RPMI8226 (cell line): Measurements from ENCODE around the gene IGFALS.

Experiments used
- DNase-seq: peaks from one replicate; pipeline ENCODE4 v3.0.0-alpha.2; 2015

Gene IGFALS

DNA sequence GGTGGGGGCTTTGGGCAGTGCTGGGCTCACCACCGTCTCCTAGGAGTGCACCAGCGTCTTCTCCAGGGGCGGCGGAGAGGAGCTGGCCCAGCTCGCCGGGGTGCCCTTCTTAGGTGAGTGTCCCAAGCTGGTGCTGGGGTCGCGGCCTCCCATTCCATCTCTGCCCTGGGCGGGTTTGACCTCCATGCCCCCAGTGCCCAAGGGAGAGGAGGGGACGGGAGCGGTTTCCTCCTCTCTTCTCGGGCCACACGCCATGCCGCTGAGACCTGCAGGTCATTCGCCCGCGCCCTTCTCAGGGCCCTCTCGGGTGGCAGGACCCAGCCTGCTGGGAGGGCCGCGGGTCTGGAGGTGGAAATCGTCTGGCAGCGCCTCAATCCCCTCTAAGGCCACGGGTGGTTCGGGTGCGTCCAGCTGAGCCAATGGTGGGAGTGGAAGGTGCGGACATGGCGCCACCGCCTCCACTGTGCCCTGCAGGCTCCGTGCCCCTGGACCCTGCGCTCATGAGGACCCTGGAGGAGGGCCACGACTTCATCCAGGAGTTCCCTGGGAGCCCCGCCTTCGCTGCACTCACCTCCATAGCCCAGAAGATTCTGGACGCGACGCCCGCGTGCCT lies 5.3 kb downstream of the IGFALS start:
- no peak for DNase-seq

DNA sequence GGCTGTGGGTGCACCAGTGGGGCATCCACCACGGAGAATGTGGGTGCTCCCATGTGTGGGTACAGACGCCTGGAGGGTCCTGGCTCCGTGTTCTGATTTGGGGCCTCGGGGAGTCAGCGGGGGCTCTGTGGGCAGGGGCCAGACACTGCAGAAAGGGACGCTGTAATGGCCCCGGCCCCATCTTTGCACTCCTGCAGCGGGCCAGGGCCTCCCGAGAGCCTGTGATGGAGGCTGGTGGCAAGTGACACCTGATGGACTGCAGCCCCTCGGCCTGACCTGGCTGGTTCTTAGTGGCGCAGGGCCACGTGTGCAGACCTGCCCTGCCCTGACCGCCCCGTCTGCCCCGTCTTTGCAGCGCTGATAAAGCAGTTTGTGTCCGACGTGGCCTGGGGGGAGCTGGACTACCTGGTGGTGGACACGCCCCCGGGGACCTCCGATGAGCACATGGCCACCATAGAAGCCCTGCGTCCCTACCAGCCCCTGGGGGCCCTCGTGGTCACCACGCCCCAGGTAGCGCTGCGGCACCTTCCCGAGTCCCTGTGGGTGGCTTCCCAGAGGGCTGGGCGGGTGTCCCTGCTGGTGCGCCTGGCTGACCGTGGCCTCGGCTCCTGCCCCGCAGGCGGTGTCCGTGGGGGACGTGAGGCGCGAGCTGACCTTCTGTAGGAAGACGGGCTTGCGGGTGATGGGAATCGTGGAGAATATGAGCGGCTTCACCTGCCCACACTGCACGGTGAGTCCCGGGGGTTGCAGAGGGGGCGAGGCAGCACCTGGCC lies 6.0 kb downstream of the IGFALS start:
- no peak for DNase-seq

DNA sequence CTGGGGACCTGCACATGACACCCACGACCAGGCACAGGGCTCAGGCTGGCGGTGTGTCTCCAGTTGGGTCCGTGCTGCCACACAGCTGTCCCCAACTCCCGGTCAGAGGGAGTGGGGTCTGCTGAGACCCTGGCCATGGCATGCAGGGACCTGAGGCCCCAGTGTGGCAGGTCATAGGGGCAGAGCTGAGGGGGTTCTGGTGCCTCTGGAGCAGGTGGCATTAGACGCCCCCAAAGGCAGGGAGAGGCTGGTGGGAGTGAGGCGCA lies 6.5 kb downstream of the IGFALS start:
- DNase-seq, result no peak

DNA sequence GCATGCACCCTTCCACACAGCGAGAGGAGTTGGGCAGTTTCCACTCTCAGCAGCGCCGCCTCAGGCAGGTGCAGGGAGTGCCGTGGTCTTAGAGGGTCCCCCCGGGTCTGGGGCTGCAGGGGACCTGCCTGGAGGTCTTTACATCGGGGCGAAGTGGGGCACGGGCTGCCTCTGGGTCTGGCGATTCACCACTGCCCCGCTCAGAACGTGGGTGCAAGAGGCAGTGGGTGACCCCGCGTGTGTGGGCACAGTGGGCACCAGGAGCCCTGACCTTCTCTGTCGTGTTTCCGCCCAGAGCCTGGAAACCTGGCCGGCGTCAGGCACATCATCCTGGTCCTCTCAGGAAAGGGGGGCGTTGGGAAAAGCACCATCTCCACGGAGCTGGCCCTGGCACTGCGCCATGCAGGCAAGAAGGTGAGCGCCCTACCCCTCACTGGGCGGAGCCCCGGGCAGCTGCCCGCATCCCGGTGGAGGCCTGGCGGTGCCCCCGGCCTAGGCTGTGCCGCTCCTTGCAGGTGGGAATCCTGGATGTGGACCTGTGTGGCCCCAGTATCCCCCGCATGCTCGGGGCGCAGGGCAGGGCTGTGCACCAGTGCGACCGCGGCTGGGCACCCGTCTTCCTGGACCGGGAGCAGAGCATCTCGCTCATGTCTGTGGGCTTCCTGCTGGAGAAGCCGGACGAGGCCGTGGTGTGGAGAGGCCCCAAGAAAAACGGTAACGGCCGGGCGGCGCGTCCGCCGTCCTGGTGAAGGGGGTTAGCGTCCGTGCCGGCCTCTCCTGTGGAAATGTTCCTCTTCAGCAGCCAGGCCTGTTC lies 7.1 kb downstream of the IGFALS start:
- no peak for DNase-seq

DNA sequence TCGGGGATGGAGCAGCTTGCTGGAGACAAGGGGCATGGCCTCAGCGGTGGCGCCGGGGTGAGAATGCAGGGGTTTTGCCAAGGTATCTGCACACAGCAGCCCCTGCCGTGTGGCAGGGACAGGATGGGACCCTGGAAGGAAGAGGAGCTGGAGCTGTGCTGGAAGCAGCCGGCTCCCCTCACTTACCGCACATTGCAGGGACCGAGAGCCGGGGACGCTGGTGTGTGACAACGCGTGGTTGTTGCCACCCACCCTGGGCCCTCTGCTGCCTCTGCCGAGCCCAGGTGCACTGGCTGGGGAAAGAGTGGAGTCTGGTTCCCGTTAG lies 7.7 kb downstream of the IGFALS start:
- no peak for DNase-seq

DNA sequence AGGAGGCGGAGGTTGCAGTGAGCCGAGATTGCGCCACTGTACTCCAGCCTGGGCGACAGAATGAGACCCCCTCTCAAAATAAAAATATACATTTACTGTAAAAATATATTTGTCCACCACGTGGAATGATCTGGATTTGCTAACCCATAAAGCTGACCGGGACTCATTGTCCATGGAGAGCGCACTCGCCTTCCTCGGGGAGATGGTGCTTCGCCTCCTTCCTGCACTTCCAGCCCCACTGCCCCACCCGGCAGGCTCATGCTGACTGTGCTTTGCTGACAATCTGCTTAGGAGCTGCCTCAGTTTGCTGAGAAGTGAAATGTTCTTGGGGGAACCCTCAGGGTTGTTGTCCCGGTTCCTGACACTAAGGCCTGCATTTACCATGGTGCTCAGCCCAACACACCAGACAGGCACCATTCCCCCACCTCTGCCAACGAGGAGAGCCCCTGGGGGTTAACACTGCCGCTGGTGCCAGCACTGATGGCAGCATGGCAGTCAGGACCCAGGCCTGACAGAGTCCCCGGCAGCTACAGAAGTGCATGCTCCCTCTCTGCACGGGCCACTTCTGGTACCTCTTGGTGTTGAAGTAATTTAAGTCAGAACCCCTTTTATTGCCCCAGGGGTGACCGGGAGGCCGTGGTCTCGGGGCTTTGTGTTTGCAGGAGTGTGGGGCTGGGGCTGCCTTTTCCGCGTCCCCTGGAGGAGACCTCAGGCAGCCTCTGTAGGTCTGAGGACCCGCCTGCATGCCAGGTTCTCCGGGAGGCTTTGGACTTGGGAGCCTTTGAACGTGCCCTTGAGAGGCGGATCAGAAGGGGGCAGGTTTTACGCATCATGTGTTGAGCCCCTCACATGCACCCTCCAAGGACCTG lies 8.3 kb downstream of the IGFALS start:
- no peak for DNase-seq

DNA sequence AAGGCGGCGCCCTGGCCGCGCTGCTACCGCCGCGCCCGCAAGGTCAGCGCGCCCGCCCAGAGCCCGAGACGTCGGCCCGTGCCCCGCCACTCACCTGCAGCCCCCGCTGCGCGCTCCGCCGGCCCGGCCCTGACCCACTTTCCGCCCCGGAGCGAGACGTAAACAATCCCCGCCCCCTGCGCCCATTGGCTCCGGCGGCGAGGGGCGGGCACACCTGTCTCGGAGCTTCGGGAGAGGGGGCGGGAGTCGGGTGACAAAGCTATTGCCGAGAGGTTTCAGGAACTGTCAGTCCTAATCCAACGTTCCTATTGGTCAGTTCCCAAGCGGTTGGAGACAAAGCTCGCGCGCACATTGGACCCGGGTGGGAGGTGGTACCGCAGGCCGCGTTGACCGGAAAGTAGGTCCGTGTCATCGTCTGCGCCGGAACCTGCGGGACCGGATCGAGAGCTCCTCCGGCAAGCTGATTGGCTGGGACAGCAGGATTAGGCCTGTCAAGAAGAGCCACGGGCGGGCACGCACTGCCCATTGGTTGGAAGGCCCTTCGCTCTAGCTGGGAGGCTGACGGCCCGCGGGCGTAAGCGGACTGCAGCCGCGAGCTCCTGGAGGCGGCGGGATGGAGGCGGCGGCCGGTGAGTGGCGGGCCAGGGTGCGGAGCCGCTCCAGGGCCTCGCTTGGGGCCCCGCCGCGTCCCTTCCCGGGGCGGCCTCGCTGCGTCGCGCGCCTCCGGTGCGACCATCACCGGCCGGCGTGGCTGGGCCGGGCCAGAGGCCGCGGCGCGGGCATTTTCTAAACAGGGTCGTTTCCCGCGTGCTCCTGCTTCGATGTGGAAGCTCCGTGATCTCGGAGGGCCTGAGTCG lies 10.9 kb downstream of the IGFALS start, which contains the start of the genes NUBP2 and SPSB3:
TSS of gene NUBP2 (plus strand) at position 553 of the 857 bp plus-strand sequence. CDS start at position 614, 61 bp downstream.
TSS of gene SPSB3 (minus strand) at position 164 of the 857 bp plus-strand sequence. CDS start 1,088 bp downstream, outside the sequence.
- peak; percentile 100 for DNase-seq

DNA sequence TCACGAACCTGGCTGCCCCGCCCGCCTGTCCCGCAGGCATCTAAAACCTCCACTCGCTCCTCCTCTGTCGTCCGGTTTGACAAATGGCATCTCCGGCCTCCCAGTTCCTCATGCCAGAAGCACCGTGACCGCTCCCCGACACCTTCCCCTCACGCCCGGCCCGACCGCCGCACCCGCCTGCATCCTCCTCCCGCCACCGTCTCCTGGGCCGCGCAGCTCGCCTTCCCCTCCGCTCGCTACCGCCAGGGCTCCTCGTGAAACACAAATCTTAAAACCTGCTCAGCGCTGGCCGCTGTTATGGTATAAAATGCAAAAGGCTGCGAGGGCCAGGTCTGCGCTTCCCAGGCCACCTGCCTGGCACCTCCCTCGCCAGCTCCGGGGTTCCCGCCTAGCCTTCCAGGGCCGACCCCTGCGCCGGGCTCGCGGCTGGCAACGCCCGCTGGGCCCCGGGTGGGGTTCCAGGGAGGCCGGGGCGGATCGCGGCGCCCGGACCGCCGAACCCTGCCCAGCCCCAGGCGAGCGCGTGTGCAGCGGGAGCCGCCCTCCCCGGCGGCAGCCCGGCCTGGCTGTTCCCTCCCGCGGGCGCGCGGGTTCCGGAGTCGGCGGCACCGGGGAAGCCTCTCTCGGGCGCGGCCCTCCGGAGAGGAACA lies 11.6 kb downstream of the IGFALS start:
- DNase-seq, result peak; percentile 53

DNA sequence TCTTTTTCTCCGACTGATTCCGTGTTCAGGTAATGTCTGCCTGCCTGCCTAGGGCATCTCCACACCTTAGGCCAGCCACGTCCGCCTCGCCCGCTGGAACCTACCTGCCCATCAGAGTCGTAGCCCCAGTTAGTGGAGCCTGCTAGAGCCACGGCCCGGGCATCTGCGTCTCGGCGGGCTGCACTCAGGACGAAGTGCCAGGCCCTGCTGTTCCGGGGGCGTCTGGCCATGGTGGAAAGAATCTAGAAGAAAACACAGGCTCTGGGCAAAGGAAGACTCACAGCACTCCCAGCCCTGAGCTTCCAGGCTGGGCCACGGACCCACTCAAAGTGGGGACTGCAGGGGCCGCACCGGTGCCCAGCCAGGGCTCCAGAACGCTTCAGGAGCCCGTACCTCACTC lies 12.3 kb downstream of the IGFALS start:
- DNase-seq, result no peak

DNA sequence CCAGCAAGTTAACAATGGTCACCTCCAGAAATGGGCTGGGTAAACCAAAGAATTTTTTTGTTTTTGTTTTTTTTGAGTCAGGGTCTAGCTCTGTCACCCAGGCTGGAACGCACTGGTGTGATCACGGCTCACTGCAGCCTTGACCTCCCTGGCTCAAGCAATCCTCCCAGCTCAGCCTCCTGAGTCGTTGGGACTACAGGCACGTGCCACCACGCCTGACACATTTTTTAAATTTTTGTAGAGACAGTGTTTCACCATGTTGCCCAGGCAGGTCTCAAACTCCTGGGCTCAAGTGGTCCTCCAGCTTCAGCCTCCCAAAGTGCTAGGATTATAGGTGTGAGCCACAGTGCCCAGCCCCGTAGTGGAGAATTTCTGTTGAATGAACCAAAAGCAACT lies 12.8 kb downstream of the IGFALS start:
- no peak for DNase-seq

DNA sequence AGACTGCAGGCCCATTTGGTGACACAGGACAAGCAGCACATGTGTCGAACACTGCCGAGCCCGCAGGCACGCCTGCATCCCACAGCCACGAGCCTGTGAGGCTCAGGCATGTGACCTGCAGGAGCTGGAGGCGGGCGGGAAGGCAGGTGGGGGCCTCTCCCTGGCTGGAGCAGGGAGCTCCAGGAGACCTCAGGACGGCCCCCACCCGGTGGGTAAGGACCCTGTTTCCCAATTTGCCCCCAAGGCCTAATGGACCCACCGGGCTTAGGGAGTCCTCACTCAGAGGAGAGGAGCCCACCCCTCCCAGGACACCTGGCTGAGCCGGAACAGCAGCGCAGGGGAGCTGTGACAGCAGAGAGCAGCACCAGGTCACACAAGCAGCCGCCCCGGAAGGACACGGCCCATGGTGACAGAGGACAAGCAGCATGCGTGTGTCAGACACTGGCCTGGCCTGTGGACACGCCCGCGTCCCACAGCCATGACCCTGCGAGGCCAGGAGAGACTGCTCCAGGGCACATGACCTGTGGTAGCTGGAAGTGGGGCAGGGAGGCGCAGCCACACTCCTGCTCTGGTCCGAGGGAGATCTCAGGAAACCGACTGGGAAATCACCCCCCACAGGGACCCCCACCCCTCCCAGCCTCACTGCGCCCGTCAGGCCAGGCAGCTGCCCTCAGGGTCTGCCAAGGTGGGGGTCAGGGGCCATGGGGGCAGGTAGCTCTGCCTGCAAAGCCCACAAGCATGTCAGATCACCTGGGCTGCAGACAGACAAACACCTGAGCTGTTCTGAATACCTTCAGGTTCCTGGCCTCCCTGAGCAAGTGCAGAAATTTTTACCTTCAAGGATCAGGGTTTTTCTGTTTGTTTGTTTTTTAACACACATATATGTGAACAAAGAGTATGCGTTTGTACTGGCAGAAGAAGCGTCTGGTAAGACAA lies 13.5 kb downstream of the IGFALS start:
- DNase-seq, result no peak

DNA sequence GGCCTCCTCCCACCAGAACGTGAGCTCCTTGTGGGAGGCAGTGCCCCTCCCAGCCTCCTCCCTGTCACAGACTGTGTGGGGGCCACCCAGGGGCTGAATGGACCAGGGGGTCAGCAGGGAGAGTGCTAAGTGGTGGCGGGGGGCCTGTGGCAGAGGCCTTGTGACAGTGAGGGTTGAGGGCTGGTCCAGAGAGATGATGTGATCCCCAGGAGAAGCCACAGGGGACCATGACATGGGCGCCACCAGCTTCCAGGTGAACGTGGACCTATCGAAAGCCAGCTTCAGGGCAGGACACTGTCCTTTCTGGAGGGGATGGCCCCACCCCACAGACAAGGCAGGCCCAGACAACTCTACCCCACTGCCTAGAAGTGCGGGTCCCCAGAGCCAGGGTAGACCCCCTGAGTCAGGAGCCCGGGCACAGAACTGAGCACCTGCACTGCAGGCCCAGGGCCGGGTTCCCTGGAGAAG lies 14.2 kb downstream of the IGFALS start:
- DNase-seq, result no peak

DNA sequence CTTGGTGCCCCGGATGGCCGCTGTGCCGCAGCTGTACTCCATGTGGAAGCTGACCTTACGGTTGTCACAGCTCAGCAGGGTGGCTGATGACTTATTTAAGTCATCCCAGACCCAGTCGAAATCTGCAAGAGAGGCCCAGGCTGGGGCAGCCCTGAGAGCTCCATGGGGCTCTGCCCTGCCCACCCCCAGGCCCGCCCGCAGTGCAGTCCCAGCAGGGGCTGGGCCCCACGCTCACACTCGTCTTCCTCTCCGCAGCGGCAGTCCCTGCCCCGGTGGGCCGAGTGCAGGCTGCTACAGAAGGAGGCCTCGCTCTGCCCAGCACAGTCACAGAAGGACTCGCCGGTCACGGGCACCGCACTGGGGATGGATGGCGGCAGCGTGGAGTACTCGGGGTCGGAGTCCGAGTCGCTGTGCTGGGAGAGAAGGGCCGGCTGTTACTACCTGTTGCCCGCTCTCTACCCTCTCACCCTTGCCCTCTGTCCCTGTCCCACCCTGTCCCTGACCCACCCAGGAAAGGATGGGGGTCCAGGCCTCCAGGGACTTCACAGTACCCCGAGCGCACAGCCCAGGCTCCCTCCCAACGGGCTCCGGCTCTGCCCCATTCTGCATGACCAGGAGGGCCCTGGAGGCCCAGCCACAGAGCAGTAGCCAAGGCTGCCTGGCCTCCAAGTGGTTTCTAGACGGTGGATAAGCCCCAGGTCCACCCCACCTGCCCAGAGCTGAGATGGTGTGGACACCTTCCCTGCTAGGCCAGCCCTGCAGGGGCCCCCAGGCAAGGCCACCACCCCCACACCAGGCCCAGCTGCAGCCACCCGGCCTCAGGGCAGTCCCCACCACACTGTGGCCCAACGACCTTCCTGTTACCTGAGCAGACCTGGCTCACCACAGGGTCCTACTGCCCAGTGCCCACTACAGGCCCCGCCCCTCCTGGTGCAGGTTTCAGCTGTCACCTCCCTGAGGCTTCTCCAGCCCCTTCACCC lies 15.0 kb downstream of the IGFALS start:
- no peak for DNase-seq

DNA sequence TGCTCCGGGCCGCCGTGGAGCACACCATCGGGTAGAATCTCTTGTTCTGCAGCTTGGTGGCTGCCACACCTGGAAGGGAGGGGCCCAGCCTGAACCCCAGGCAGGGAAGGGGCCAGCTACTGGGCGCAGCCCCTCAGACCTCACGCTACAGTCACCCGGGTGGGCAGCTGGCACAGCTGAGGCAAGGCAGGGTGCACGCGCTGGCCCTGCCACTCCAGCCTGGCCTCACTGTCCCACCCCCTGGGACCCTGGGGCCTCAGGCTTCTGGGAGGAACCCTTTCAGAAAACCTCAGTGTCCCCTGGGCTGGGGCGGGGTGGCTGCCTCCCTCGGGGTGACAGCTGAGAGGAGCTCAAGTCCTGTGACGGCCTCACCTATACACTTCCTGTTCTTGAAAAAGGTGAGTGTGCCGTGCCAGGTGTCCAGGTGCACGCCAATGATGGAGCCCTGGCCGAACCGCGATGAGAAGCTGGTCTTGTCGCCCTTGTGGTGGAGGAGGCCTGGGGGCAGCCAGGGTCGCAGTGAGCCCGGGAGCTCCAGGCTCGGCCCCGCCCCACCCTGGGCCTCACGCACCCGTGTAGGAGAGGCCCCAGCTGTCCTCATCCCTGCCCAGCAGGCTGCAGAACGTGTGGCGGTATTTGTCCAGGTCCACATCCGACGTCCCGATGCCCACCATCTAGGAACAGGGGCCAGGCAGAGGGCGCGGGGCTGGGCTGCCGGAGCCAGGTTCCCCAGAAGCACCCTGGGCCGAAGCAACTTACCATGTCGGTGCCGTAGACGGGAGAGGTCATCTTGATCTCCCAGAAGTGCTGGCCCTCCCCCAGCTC lies 15.9 kb downstream of the IGFALS start:
- no peak for DNase-seq

DNA sequence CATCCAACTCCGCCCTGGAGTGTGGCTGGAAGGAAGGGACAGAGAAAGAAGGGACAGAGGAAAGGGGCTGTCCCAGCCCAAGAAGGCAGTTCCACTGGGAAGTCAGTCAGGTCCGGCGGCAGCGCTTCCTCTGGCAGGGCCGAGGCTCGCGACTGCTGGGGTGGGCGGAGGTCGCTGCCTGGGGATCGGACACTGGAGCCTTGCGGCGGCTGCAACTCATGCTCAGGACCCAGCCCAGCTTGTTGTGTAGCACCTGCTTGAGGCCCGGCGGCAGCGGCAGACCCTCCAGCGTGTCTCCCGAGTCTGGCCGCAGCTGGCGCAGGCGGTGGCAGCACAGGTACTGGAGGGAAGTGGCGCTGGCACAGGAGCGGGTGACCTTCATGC lies 16.5 kb downstream of the IGFALS start:
- DNase-seq, result no peak

DNA sequence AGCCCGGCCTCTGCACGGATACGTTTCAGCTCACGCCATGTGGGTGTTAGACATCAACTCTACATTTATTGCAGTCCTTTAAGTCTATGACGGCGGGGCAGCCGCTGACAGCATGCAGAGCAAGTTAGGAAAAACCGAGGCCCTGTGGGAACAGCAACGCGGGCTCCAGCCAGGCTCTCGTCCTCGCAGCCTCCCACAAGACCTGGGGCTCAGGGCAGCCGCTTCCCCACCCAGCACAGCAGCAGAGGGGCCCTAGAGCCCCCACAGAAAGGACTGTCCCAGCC lies 16.9 kb downstream of the IGFALS start:
- no peak for DNase-seq

DNA sequence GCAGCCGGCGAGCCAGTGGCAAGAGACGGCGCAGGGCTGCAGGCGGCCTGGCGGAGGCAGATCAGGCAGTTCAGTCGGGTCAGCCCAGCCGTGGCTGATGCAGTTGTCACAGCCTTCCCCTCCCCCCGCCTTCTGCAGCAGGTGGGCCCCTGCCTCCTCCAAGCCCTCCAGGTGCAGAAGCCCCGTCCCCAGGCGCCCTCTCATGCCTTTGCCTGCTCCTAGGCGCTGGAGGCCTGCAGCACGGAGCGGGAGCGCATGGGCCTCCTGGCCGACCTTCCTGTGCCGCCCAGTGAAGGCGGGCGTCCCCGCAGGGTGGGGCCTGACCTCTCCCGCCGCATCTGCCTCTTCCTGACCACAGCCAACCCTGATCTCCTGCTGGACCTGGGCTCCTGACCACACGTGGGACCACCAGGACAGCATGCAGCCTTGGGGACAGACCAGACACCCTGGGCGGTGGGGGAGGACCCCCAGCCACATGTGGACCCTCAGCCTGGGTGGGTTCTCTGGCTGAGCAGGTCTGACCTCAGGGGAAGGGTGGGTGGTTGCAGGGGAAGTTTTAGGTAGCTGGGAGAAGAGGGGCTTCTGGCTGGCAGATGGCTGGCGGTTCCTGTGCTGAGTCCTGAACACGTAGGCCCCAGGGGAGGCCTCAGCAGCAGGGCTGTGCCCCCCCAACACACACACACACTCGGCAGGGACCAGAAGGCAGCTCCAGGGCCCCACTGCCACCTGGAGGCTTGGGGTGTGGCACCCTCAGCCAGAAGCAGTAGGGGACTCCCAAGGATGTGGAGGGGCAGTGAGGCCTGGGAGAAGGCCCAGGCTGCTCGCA lies 17.4 kb downstream of the IGFALS start:
- no peak for DNase-seq
